Raji (cell line): ENCODE measurements around the gene C1orf122.

Experiments used
- POLR2A ChIP-seq: IDR thresholded peaks from 2 replicates; pipeline ENCODE4 v1.6.1; 2011; ENCODE audit warnings: low read depth, low read length, control low read depth; ENCODE audit not compliant: insufficient read depth

C1orf122 gene

GRCh38 chr1:37822906-37823815 lies 15.6 kb downstream of the C1orf122 start:
- TF ChIP-seq POLR2A: no peak

- no peak for TF ChIP-seq POLR2A
These were observed 16.4 kb downstream of the C1orf122 start for GRCh38 chr1:37824001-37824400.

GRCh38 chr1:37825506-37825905 lies 17.9 kb downstream of the C1orf122 start:
- no peak for TF ChIP-seq POLR2A

- TF ChIP-seq POLR2A: no peak
These were observed 21.0 kb downstream of the C1orf122 start for GRCh38 chr1:37828410-37829074.

- no peak for TF ChIP-seq POLR2A
These were observed 23.5 kb downstream of the C1orf122 start for GRCh38 chr1:37831109-37831508.

GRCh38 chr1:37831809-37832208 lies 24.2 kb downstream of the C1orf122 start:
- no peak for TF ChIP-seq POLR2A

- no peak for TF ChIP-seq POLR2A
These were observed 29.2 kb downstream of the C1orf122 start for GRCh38 chr1:37836788-37837187.

- TF ChIP-seq POLR2A: no peak
These were observed 32.1 kb downstream of the C1orf122 start for GRCh38 chr1:37839676-37840075.

GRCh38 chr1:37840711-37841110 lies 33.1 kb downstream of the C1orf122 start:
- no peak for TF ChIP-seq POLR2A

GRCh38 chr1:37841652-37842051 lies 34.1 kb downstream of the C1orf122 start:
- TF ChIP-seq POLR2A: no peak

- no peak for TF ChIP-seq POLR2A
These were observed 36.9 kb downstream of the C1orf122 start for GRCh38 chr1:37844536-37844935.

GRCh38 chr1:37845049-37845646 lies 37.6 kb downstream of the C1orf122 start:
- no peak for TF ChIP-seq POLR2A

- no peak for TF ChIP-seq POLR2A
These were observed 38.2 kb downstream of the C1orf122 start for GRCh38 chr1:37845786-37846185.

- no peak for TF ChIP-seq POLR2A
These were observed 39.2 kb downstream of the C1orf122 start for GRCh38 chr1:37846647-37847339.

GRCh38 chr1:37849480-37849879 lies 41.9 kb downstream of the C1orf122 start:
- no peak for TF ChIP-seq POLR2A
